GM19397 (cell line): ENCODE data around the gene KLF2.
"Not testable (repeated sequence)": the region's sequence is repeated elsewhere in the genome, so short reads cannot be mapped to it uniquely, and the experiment has no call there.

ENCODE experiments used
- ATAC-seq: cut with Tn5 transposase; IDR thresholded peaks from one replicate; pipeline ENCODE4 v1.9.1; 2021; ENCODE audit warnings: mild to moderate bottlenecking, moderate library complexity; ENCODE audit not compliant: unreplicated experiment

Gene KLF2

DNA sequence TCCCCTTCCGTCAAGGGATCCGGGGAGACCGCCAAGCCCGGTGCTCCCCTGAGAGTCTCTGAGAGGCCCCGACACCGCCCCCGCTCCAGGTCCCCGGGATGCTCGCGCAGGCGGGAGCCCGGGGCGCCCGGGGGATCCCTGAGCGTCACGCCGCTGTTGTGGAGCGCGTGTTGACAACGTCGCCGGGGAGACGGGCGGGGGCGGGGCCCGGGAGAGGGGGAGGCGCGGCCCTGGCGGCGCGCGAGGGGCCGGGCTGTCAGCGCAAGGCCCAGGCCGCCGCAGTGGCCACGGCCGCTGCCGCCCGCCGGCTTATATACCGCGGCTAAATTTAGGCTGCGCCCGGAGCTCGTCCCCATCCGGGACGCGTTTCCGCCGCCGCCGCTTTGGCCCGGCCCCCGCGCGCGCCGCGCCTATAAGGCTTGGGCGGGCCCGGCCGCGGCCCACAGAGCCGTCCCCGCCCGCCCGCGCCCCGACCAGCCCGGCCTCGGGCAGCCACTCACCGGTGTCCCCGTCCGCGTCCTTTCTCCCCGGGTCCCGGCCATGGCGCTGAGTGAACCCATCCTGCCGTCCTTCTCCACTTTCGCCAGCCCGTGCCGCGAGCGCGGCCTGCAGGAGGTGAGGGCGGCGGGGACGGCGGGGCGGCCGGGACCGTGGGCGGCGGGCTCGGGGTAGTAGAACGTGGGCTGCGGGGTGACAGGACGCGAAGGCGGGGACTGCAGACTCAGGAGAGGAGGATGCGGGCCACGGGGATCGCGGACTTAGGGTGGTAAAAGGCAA lies at the start of gene KLF2:
KLF2 (plus strand) TSS at position 443 of the 777 bp plus-strand sequence; CDS start at position 541, 98 bp downstream.
- peak; percentile 78 for ATAC-seq

DNA sequence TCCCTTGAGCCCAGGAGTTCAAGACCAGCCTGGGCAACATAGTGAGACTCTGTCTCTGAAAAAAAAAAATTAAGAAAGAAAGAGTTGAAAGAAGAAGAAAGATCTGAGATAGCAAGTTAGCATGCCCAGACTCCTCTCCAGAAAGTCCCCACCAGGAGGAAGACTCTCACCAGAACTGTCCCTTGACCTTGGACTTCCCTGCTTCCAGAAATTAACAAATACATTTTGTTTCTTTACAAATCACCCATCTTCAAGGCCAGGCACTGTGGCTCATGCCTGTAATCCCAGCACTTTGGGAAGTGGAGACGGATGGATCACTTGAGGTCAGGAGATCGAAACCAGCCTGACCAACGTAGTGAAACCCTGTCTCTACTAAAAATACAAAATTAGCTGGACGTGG lies 44.3 kb upstream of the KLF2 start:
- no peak for ATAC-seq

DNA sequence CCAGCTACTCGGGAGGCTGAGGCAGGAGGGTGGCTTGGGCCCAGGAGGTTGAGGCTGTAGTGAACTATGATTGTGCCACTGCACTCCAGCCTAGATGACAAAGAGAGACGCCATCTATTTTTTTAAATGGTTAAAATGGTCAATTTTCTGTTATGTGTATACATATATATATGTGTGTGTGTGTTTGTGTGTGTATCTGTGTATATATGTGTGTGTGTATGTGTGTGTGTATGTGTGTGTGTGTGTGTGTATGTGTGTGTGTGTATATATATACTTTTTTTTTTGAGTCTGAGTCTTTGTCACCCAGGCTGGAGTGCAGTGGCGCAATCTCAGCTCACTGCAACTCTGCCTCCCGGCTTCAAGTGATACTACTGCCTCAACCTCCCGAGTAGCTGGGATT lies 42.9 kb upstream of the KLF2 start:
- ATAC-seq, result no peak

DNA sequence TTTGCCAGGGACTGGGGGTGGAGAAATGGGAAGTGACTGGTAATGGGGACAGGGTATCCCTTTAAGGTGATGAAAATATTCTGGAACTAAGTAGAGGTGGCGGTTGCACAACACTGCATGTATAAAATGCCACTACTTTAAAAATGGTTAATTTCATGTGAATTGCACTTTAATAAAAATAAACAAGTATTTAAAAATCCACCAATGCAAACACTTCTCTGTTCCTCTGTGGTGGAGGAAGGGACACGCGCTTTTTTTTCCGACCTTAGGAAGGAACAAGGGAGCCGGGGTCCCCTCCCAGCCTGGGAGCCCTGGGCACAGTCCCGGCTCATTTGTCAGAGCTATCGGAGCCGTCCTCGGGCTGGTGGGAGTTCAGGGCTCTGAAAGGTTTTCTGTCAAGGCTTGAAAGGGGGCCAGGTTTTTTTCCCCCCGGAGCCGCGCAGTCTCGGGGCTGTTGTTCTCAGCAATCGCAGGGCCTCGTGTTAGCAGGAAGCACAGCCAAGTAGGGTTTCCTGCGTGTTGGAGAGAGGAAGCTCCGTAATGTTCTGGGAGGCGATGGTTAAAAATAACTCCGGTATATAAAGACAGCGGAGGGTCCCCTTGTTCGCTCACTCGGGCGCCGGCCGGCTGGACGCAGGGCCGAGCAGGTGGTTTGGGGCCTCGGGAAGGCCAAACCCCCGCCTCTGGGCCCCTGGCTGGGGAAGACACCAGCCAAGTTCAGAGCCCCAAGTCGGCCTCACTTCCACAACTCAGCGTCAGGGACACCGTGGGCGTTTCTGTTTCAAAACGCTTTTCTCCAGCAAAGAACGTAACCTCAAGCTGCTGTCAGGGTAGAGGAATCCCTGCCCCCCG lies 41.2 kb upstream of the KLF2 start:
- no peak for ATAC-seq

DNA sequence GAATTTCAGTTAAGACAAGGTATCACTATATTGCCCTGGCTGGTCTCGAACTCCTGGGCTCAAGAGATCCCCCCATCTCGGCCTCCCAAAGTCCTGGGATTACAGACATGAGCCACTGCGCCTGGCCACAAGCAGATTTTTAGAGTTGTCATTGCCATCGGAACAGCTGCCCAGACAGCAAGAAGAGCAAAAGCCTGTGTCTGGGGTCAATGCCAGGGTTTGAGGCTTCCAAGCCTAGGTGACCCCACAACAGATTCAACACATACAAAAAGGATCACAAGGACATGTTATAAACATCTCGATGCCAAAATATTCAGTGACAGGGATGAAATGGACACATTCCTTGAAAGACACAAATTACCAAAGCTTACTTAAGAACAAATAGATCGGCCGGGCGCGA lies 40.1 kb upstream of the KLF2 start:
- ATAC-seq, result no peak

DNA sequence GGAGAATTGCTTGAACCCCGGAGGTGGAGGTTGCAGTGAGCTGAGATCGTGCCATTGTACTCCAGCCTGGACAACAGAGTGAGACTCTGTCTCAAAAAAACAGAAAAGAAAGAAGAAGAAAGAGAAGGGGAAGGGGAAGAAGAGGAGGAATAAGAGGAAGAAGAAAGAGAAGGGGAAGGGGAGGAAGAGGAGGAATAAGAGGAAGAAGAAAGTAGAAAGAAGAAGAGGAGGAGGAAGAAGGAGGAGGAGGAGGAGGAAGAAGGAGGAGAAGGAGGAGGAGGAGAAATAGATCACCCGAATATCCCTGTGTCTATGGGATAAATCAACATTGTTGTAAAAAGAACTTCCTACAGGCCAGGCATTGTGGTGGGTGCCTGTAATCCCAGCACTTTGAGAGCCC lies 39.5 kb upstream of the KLF2 start:
- ATAC-seq, result not testable (repeated sequence)

DNA sequence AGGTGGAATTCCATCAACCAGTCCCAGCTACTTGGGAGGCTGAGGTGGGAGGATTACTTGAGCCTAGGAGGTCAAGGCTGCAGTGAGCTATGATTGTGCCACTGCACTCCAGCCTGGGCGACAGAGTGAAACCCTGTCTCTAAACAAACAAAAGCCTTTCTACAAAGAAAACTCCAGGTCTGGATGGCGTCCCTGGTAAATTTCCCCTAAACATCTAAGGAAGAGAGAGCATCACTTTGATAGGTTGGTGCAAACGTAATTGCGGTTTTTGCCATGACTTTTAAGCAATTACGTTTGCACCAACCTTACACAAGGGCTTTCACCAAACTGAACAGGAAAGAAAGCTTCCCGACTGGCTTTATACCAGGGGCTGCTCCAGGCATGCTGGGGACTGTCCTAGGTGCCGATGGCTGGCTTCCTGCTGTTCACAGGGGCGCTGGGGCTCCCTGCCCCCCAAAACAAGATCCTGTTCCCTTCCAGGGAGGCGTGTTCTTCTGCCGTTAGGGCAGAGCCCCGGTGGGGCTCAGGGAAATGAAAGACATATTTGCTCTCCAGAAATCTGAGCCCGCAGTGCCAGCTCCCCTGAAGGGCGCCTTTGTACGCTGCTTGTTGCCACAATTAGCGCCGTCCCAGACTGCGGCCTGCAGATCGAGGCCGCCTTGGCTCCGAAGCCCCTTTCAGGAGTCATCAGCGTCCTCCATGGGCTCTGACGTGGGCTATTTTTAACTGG lies 38.7 kb upstream of the KLF2 start:
- ATAC-seq, result no peak

DNA sequence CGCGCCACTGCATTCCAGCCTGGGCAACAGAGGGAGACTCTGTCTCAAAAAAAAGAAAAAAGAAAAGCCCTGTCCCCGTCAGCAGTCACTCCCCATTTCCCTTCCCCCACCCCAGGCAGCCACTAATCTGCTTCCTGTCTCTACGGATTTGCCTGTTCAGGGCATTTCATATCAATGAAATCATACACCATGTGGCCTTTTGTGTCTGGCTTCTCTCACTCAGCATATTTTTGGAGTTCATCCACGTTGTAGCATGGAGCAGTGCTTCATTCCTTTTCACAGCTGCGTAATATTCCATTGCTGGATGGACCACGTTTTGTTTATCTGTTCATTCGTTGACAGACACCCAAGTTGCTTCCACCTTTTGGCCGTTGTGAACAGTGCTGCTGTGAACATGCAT lies 36.1 kb upstream of the KLF2 start:
- no peak for ATAC-seq

DNA sequence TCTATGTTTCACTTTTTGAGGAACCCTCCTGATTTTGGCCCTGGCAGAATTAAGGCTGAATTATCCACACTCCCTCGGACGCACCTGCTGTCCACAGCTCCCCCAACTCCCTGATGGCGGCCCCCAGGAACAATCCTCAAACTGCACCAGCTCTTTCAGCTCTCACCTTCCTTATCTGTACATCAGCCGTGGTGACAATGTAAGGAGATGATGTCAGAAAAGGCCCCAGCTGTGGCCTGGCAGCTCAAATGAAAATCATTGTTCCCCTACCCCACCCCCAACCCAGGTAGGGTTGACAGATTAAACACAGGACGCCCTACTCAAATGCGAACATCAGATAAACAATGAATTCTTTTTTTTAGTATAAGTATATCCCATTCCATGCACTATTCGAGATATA lies 35.0 kb upstream of the KLF2 start:
- ATAC-seq, result no peak

DNA sequence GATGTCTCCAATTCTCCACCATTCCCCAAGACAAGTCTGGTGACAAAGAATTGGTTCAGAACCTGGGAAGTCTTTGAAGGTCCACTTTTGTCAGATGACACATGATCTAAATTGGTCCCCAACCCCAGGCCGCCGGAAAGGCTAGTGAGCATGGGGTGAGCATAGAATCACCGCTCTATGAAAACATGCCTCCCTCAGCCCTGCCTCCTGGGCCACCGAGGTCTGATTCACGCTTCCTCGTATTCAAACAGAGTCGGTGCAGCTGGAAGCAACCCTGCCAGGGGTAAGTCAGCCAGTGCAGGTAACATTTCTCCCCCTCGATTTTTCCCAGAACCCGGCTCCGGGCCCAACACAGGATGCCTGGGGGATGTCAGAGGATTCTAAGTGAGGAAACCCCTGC lies 33.9 kb upstream of the KLF2 start:
- no peak for ATAC-seq

DNA sequence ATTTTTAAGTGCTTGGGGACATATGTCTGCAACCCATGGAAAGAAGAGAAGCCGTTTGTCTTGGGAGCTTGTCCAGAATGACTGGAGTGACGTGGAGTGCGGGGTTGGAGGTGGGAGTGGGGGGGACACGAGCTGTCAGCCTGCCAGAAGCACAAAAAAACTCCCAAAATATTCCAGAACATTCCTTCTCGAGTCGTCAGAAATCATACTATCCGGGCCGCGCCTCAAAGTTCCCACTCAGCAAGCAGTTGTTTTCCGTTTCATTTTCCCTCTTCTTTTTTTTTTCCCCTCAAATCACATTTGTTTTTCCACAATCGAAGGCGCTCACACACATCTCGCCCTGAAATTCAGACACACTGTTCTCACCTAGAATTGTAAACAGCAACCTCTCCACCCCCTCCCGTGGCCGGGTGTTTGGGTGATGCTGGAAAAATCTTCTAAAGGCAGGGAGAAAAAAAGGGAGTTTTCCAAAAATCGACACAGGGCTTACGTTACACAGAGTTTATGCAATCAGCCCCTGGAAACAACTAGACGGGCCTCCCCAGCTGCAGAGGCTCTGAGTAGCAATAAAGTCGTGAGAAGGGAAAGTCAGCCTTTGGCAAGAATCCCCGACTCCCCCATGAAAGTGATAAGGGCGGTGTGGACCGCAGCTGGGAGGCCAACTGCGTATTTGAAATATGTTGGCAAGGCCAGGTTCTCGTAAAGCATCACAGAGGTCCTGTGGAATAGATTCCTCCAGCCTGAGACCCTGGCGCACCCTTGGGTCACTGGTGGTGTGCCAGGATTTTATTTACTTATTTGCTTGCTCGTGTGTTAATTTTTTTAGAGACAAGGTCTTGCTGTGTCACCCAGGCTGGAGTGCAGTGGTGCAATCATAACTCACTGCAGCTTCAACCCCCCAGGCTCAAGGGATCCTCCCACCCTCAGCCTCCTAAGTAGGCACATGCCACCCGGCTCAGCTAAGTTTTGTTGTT lies 31.2 kb upstream of the KLF2 start:
- ATAC-seq, result no peak

DNA sequence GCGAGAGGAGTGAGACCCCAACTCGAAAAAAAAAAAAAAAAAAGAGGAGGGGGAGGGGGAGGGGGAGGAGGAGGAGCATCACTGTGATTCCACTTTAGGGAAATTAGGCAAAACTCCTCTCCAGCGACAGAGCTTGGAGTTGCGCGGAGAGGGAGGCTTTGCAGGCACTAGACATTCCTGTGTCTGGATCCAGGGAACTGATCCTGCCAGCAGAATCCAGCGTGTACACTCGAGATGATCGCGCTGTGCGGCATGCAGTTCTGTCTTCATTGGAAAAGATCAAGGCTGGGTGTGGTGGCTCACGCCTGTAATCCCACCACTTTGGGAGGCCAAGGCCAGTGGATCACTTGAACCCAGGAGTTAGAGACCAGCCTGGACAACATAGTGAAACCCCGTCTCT lies 29.6 kb upstream of the KLF2 start:
- no peak for ATAC-seq

DNA sequence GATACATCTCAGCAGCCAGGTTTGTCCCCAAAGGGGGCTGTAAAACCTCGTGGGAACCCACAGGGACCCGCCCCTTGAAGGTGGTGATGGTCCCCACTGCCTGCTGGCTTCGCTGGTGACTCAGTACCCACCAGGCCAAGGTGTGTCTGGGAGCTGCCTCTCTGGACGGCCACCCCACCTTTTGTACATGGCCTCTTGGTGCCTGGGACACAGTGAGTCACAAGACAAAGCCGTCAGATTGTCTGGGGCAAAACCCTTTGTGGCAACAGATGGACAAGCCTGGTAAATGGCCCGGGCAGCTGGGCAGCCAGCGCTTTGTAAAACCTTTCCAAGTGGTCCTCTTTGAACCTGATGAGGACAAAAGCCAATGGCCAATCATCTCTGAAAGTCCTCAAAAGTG lies 27.9 kb upstream of the KLF2 start:
- ATAC-seq, result no peak

DNA sequence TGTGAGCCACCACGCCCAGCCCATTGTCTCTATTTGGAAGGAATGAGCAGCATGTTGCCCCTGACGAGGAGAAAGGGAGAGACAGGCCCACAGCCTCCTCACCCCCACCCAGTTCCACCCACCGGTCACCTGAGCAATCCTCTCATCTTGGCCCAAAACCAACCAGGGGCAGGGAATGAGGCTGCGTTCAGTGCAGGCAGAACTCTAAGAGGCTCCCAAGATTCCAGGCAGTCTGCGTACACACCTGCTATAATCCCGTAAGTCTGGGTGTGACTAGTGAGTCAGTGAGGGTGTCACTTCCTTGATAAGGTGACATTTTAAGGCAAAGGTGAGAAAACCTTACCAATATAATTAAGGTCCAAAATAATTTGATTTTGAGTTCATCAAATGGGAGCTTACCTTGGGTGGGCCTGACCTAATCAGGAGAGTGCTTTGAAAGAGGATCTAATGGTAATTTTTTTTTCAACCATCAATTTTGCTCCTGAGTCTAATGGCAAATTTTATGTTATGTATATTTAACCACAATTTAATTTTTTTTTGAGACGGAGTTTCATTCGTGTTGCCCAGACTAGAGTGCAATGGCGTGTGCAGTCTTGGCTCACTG lies 26.9 kb upstream of the KLF2 start:
- ATAC-seq, result no peak

DNA sequence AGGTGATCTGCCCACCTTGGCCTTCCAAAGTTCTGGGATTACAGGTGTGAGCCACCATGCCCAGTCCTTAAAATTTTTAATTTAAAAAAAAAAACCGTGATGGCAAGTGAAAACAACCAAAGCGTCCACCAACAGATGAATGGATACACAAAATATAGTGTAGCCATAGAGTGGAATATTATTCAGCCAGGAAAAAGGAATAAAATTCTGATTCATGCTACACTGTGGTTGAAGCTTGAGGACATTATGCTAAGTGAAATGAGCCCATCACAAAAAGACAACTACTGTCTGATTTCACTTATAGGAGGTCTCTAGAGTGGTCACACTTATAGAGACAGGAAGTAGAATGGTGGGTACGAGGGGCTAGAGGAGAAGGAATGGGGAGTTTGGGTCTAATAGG lies 26.3 kb upstream of the KLF2 start:
- ATAC-seq, result no peak

DNA sequence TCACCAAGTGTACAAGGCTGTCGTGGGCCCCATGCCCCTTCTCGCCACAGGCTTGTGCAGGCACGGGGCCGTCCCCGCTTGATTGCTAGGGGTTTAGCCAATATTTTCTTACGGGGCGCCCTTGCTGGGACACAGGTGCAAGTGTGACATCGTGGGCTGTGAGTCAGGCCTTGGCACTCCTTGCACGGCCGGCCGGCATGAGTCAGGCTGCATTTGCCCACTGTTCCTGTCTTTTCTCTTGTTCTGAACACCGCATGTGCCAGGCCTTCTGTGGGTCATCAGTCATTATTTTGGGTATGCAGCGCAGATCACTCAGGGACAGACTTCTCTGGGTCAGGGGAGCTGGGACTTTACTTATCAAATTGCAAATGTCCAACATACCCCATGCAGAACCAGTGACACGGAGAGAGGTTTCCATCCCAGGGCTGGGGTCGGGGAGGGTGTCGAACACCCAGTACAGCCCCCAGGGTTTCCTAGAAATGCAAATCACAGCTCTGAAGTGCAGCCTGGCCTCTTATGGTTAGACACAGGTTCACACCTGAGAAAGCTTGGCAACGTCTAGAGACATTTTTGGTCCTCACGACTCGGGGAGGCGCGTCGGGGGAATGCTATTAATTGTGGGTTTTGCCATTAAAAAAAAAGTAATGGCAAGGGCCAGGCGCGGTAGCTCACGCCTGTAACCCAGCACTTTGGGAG lies 22.5 kb upstream of the KLF2 start:
- ATAC-seq, result no peak

DNA sequence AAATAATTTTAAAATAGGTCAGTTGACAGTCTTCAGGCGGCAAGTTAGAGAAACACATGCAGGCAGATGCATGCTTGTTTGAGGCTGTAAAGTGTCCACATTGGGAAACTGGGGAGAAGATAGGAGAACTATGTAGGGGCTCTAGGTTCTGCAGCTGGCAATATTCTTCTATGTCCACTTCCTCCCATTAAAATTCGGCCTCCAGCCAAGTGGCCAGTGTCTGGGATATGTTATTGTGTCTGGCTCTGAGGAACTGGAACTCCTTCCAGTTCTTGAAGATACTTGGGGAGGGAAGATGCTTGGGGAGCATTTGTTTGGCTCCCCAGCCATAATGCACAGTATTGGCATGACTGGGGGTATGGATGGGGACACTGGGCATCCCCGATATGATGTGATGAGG lies 20.9 kb upstream of the KLF2 start:
- ATAC-seq, result no peak

DNA sequence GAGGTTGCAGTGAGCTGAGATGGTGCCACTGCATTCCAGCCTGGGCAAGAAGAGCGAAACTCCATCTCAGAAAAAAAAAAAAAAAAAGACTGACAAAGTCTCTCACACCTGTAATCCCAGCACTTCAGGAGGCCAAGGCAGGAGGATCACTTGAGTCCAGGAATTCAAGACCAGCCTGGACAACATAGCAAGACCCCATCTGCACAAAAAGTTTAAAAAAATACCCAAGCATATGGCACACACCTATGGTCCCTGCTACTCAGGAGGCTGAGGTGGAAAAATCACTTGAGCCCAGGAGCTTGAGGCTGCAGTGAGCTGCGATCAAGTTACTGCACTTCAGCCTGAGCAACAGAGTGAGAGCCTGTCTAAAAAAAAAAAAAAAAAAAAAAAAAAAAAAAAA lies 20.1 kb upstream of the KLF2 start:
- ATAC-seq, result not testable (repeated sequence)

DNA sequence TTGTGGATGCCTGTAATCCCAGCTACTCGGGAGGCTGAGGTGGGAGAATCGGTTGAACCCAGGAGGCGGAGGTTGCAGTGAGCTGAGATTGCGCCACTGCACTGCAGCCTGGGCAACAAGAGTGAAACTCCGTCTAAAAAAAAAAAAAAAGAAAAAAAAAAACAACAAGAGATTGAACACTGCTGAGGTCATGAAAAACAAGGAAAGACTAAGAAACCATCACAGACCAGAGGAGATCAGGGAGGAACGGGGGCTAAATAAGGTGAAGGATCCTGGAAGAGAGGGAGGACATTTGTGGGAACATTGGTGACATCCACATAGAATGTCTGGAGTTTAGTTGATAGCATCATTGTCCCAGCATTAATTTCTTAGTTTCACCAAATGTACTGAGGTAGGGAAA lies 19.6 kb upstream of the KLF2 start:
- not testable (repeated sequence) for ATAC-seq
